Prostate gland (tissue), 2 donors: ENCODE results near the gene GMDS. TPM values are rescaled to one million over a fixed set of nuclear protein-coding genes. Genes with fewer than 3 reads are reported as not detected.

Experiments used
- DNase-seq: peaks from one replicate; pipeline ENCODE4 v3.0.0-alpha.2; 2019; ENCODE audit warnings: low spot score
- H3K27ac ChIP-seq, 2 donors: fragments of 200-600 bp; sonication (generic); 2 replicates each; pipeline ENCODE4 v1.5.1; 2017 to 2019
- H3K27me3 ChIP-seq: fragments of 200-600 bp; sonication (generic); replicated peaks from 2 replicates; pipeline ENCODE4 v1.5.1; 2019; ENCODE audit not compliant: insufficient read depth
- H3K36me3 ChIP-seq, 2 donors: fragments of 200-600 bp; sonication (generic); 1 replicate in 1 of 2; 2 replicates in 1 of 2; pipeline versions ENCODE4 v1.5.1 to v1.8.1; 2017 to 2019
- H3K4me1 ChIP-seq: fragments of 200-600 bp; sonication (generic); replicated peaks from 2 replicates; pipeline ENCODE4 v1.5.1; 2019
- H3K4me3 ChIP-seq, 2 donors: fragments of 200-600 bp; sonication (generic); 2 replicates each; pipeline ENCODE4 v1.5.1; 2017 to 2019
- H3K9me3 ChIP-seq: fragments of 200-600 bp; sonication (generic); 2 replicates; pipeline ENCODE4 v1.5.1; 2017
- CTCF ChIP-seq, 4 experiments: fragments of 200-600 bp in 2 of 4; fragments of 450-650 bp in 2 of 4; sonication (generic) in 2 of 4; IDR thresholded peaks; 1 replicate in 3 of 4; 2 replicates in 1 of 4; pipeline ENCODE4 v1.5.1; 2016 to 2019; ENCODE audit warnings: antibody characterized with exemption in 4 of 4, mild to moderate bottlenecking in 2 of 4, moderate library complexity in 2 of 4
- POLR2A ChIP-seq: fragments of 450-650 bp; IDR thresholded peaks from one replicate; pipeline ENCODE4 v1.6.1; 2016; ENCODE audit warnings: antibody characterized with exemption, mild to moderate bottlenecking
- POLR2AphosphoS5 ChIP-seq: sonication (generic); formaldehyde crosslinking; IDR thresholded peaks from one replicate; pipeline ENCODE4 v1.6.1; 2017; ENCODE audit warnings: antibody characterized with exemption
- WGBS: methylation state at CpG from one replicate; pipeline ENCODE4 v1.1.5; 2018; 5-methylcytosine and 5-hydroxymethylcytosine counted together
- intact Hi-C: fragments of 100-400 bp; cut with DNase I; formaldehyde crosslinking; loops from one replicate; pipeline ENCODE4 v1.14.2; 2022
- total RNA-seq, 2 donors: library from RNA; depleted of rRNA; stranded (reverse); fragments of >200 nt; gene quantifications; one replicate each; pipeline ENCODE4 v1.1.0, GENCODE V29; 2016

The GMDS gene
- total RNA-seq, 2 donors from 2014 or later: 24.9 to 29.9 TPM

- WGBS: 99% methylated on average over 4 of the region's 4 CpGs
- Histone ChIP-seq H3K27me3 (no peaks in the 10 kb centered on the region), H3K4me3 (no peak overlapping the region), H3K4me1 (no peaks in the 10 kb centered on the region), H3K27ac (no peak overlapping the region), H3K36me3 (no peaks in the 10 kb centered on the region), H3K9me3 (no peaks in the 10 kb centered on the region)
- TF ChIP-seq POLR2A: no peak
- TF ChIP-seq POLR2AphosphoS5: no peak
- TF ChIP-seq CTCF (IDR thresholded peaks at IDR 0.05): no peak
- intact Hi-C loops: no loop called here
- DNase-seq: no peak
These were observed 384.6 kb downstream of the GMDS start for GRCh38 chr6:1860756-1861348.

GRCh38 chr6:1858859-1859258, 386.5 kb downstream of the GMDS start:
- Histone ChIP-seq H3K36me3 (no peaks in the 10 kb centered on the region), H3K9me3 (no peaks in the 10 kb centered on the region), H3K27me3 (no peaks in the 10 kb centered on the region), H3K4me1 (no peaks in the 10 kb centered on the region), H3K27ac (no peak overlapping the region), H3K4me3 (no peak overlapping the region)
- intact Hi-C loops: no loop called here
- TF ChIP-seq CTCF (IDR thresholded peaks at IDR 0.05): no peak
- no peak for TF ChIP-seq POLR2AphosphoS5
- TF ChIP-seq POLR2A: no peak
- no peak for DNase-seq
- 91% methylated on average over 6 of the region's 6 CpGs for WGBS

- no peak for DNase-seq
- TF ChIP-seq POLR2A: no peak
- no peak for TF ChIP-seq CTCF (IDR thresholded peaks at IDR 0.05)
- TF ChIP-seq POLR2AphosphoS5: no peak
- WGBS: 41% methylated on average over 4 of the region's 4 CpGs
- Histone ChIP-seq H3K27ac (no peak overlapping the region), H3K36me3 (no peaks in the 10 kb centered on the region), H3K4me3 (no peak overlapping the region), H3K4me1 (no peaks in the 10 kb centered on the region), H3K27me3 (no peaks in the 10 kb centered on the region), H3K9me3 (no peaks in the 10 kb centered on the region)
- intact Hi-C loops: no loop called here
These were observed 387.2 kb downstream of the GMDS start for GRCh38 chr6:1858196-1858595.

- peak; percentile 45 for DNase-seq
- Histone ChIP-seq H3K9me3 (no peaks in the 10 kb centered on the region), H3K27me3 (no peaks in the 10 kb centered on the region), H3K4me1 (no peaks in the 10 kb centered on the region), H3K4me3 (no peak overlapping the region), H3K36me3 (no peaks in the 10 kb centered on the region), H3K27ac (no peak overlapping the region)
- intact Hi-C loops: no loop called here
- WGBS: 46% methylated on average over 3 of the region's 3 CpGs
- TF ChIP-seq POLR2AphosphoS5 (peak; percentile 37), CTCF (IDR thresholded peaks at IDR 0.05) (no peak), POLR2A (no peak)
These were observed 389.0 kb downstream of the GMDS start for GRCh38 chr6:1856381-1856780.

GRCh38 chr6:1855890-1856289, 389.5 kb downstream of the GMDS start:
- H3K36me3 ChIP-seq: no peaks in the 10 kb centered on the region
- H3K4me3 ChIP-seq: no peak overlapping the region
- H3K9me3 ChIP-seq: no peaks in the 10 kb centered on the region
- WGBS: 62% methylated on average over 4 of the region's 4 CpGs
- H3K27ac ChIP-seq: no peak overlapping the region
- no peak for DNase-seq
- H3K4me1 ChIP-seq: no peaks in the 10 kb centered on the region
- no peaks in the 10 kb centered on the region for H3K27me3 ChIP-seq
- TF ChIP-seq POLR2AphosphoS5: no peak
- no peak for TF ChIP-seq CTCF (IDR thresholded peaks at IDR 0.05)
- no peak for TF ChIP-seq POLR2A
- intact Hi-C loops: no loop called here
